ENCODE measurements around the gene NDRG3.

Gene NDRG3

DNA sequence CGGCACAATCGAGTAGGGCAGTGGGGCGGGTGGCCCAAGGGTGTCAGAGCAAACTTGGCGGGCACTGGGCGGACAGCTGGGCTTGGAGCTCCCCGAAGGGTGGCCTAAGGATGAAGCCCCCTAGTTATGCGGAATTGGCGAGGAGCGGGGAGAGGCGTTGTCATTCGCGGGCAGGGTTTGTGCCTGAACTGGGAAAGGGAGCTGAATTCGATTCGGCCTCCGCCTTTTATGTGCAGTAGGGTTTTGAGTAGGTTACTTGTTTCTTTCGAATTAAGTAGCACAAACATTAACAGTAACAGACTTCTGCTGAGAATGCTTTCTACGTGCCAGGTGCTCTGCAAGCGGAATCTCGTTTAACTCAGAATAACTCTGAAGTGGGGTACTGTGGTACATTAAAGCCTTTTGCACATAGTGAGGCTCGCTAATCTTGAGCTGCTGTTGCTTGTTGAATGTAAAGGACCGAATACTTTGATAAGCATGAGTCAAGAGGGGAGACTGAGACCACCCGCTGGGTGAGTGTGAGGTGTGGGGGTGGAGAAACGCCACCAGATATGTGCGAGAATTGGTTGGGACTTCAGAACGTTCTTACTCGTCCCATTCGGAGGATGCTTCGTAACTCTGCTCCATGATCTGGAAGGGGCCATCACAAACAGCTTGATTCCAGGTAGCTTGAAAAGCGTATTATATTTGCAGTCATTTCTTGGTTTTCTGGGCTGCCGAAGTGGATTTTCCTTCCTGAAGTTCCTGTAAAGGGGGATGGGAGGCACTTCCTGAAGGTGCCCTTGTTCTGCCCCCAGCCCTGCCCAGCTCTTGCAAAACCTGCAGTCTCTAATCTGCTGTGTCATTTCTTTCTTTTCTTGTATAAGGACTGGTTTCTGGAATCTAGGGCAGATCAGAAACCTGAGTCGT is 139.5 kb downstream of the NDRG3 start:
- no peak for DNase-seq (ENCODE audit: low read depth)

DNA sequence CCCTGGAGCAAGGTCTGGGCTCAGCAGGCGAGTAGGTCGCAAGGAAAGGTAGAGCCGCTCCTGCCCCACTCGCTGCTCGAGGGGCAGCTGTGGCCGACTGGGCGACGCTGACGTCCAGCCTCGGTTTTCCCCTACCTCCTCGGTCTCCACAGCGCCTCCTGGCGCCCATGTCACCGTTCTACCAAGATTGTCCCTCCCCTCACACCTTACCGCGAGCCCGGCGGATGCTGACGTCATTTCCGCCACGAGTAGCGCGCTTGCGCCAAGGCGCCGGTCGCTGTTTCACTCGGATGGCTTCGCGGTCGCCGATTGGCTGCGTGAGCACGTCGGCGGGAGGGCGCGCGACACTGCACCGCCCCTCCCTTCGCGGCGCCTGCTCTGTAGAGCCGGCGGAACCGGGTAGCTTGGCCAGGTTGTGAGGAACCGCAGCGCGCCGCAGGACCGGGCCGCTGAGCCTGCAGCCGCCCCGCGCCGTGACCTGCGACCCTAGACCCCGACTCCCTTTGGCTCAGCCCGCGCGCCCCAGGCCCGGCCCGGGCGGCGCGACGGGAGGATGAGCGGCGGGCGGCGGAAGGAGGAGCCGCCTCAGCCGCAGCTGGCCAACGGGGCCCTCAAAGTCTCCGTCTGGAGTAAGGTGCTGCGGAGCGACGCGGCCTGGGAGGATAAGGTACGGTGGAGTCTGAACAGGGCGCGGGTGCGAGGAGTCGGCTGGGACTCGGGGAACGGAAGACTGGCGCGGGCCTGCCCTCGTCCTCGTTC is 140.3 kb downstream of the NDRG3 start, which contains the start of gene RAB5IF:
TSS of gene RAB5IF (plus strand) at position 381 of the 759 bp plus-strand sequence. CDS start at position 554, 173 bp downstream.
- DNase-seq (ENCODE audit: low read depth): peak; percentile 99

DNA sequence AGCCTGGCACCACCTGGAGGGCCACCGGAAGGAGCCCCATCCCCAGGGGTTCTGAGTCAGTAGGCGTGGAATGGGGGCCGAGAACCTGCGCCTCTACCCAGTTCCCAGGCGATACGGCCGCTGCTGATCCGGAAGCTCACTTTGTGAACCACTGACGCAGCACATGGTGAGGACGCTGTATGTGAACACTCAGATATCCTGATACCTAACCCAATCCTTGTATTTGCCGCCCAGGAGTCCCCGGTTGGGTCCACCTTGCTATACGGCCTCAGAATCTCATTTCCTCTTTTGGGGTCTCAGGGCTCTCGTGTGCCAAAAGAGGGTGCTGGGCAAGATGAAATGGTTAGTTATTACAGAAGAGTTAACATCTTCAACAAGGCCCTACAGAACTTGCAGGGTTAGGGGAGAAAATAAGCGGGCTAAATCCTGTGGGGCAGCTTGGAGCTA is 140.9 kb downstream of the NDRG3 start:
- peak; percentile 19 for DNase-seq (ENCODE audit: low read depth)

All from activated T-helper 1 cell treated with Interleukin-2 at 50 U/mL for 16 hours (primary cell).